GM23338 (cell line): ENCODE results near the gene CENPX. TPM values are rescaled to one million over a fixed set of nuclear protein-coding genes. Genes with fewer than 3 reads are reported as not detected.

ENCODE experiments used
- ATAC-seq: fragments of 200-7000 bp; cut with Tn5 transposase; 3 replicates; pipeline ENCODE4 v1.9.1; 2020
- DNase-seq: peaks from one replicate; pipeline ENCODE4 v3.0.0-alpha.2; 2015; ENCODE audit warnings: low spot score
- H2AFZ ChIP-seq: fragments of 200-600 bp; sonication (generic); 2 replicates; pipeline ENCODE4 v1.8.0; 2016; ENCODE audit warnings: antibody characterized with exemption, mild to moderate bottlenecking, moderate library complexity
- H3F3A ChIP-seq: fragments of 200-600 bp; sonication (generic); replicated peaks from 2 replicates; pipeline ENCODE4 v1.8.0; 2017; ENCODE audit warnings: antibody characterized with exemption, mixed run types, low read depth
- H3K27ac ChIP-seq: fragments of 200-600 bp; sonication (generic); 2 replicates; pipeline ENCODE4 v1.6.1; 2016; ENCODE audit warnings: low read depth
- H3K27me3 ChIP-seq: fragments of 200-600 bp; sonication (generic); 2 replicates; pipeline ENCODE4 v1.8.0; 2016; ENCODE audit warnings: mild to moderate bottlenecking, mixed run types, moderate library complexity; ENCODE audit not compliant: insufficient read depth
- H3K36me3 ChIP-seq: fragments of 200-600 bp; sonication (generic); 2 replicates; pipeline ENCODE4 v1.8.0; 2016; ENCODE audit warnings: mild to moderate bottlenecking; ENCODE audit not compliant: insufficient read depth
- H3K4me1 ChIP-seq: fragments of 200-600 bp; sonication (generic); 2 replicates; pipeline ENCODE4 v1.8.0; 2016; ENCODE audit warnings: mild to moderate bottlenecking, moderate library complexity; ENCODE audit not compliant: insufficient read depth
- H3K4me2 ChIP-seq: fragments of 200-600 bp; sonication (generic); 2 replicates; pipeline ENCODE4 v1.7.1; 2017; ENCODE audit warnings: mixed run types
- H3K4me3 ChIP-seq: fragments of 200-600 bp; sonication (generic); 2 replicates; pipeline ENCODE4 v1.6.1; 2016; ENCODE audit warnings: mixed run types
- H3K79me2 ChIP-seq: fragments of 200-600 bp; sonication (generic); replicated peaks from 2 replicates; pipeline ENCODE4 v1.8.0; 2017; ENCODE audit warnings: mild to moderate bottlenecking; ENCODE audit not compliant: insufficient read depth
- H3K9me2 ChIP-seq: fragments of 200-600 bp; sonication (generic); 2 replicates; pipeline ENCODE4 v1.8.0; 2017; ENCODE audit not compliant: insufficient read depth
- H4K20me1 ChIP-seq: fragments of 200-600 bp; sonication (generic); replicated peaks from 2 replicates; pipeline ENCODE4 v1.8.0; 2017; ENCODE audit warnings: mild to moderate bottlenecking; ENCODE audit not compliant: insufficient read depth
- H3K27ac Mint-ChIP-seq: 2 replicates; pipeline ENCODE4 v1.8.0; 2020; ENCODE audit warnings: inconsistent platforms, mild to moderate bottlenecking, moderate library complexity, mixed read lengths
- H3K27me3 Mint-ChIP-seq: 3 replicates; pipeline ENCODE4 v1.8.0; 2022; ENCODE audit warnings: low read depth, mild to moderate bottlenecking, moderate library complexity, mixed read lengths, inconsistent platforms; ENCODE audit not compliant: insufficient read depth, poor library complexity
- H3K36me3 Mint-ChIP-seq: 3 replicates; pipeline ENCODE4 v1.8.0; 2021; ENCODE audit warnings: low read depth, mild to moderate bottlenecking, inconsistent platforms, moderate library complexity, mixed read lengths
- H3K4me1 Mint-ChIP-seq: 3 replicates; pipeline ENCODE4 v1.8.0; 2020; ENCODE audit warnings: mild to moderate bottlenecking, inconsistent platforms, mixed read lengths
- H3K4me3 Mint-ChIP-seq: 3 replicates; pipeline ENCODE4 v1.8.0; 2021; ENCODE audit warnings: moderate library complexity, mild to moderate bottlenecking, inconsistent platforms, mixed read lengths
- H3K9me3 Mint-ChIP-seq: 3 replicates; pipeline ENCODE4 v1.8.0; 2020; ENCODE audit warnings: moderate library complexity, mild to moderate bottlenecking, inconsistent platforms, mixed read lengths
- EZH2 ChIP-seq: fragments of 200-600 bp; sonication (generic); IDR thresholded peaks from one replicate; pipeline ENCODE4 v1.8.0; 2017; ENCODE audit warnings: antibody characterized with exemption, mild to moderate bottlenecking, low read depth; ENCODE audit not compliant: unreplicated experiment
- REST ChIP-seq: IDR thresholded peaks from one replicate; pipeline ENCODE4 v1.6.1; 2018; ENCODE audit warnings: antibody characterized with exemption; ENCODE audit not compliant: unreplicated experiment
- ZNF114 ChIP-seq: fragments of 250-450 bp; sonication (Bioruptor Pico); IDR thresholded peaks from 2 replicates; pipeline ENCODE4 v1.5.0; 2020; ENCODE audit warnings: mild to moderate bottlenecking, moderate library complexity
- ZNF462 ChIP-seq: fragments of 250-450 bp; sonication (Bioruptor Pico); IDR thresholded peaks from 2 replicates; pipeline ENCODE4 v1.5.0; 2020; ENCODE audit warnings: mild to moderate bottlenecking, moderate library complexity
- polyA plus RNA-seq: library from polyadenylated mRNA; unstranded; fragments of >200 nt; fragmentation: Nextera tagmentation; extraction: Ambion mirVana; gene quantifications from 2 replicates; pipeline ENCODE4 v1.2.1, GENCODE V29; 2016
- total RNA-seq: library from RNA; depleted of rRNA; stranded (reverse); fragments of >200 nt; shearing (Covaris generic); gene quantifications from 2 replicates; pipeline ENCODE4 v1.2.3, GENCODE V29; 2014

CENPX gene
- total and polyA plus RNA-seq, 2 experiments from 2014 or later = 114 to 157 TPM

- no peak for TF ChIP-seq REST
Observed at GRCh38 chr17:81994593-81995462, 27.9 kb downstream of the CENPX start (continued).

- 0 out of 2 replicates have a peak, but pooled peaks cover 3% of the 10 kb centered on the region for H3F3A ChIP-seq
- Mint-ChIP-seq H3K36me3 (peaks cover 13% of the 10 kb centered on the region), H3K4me1 (peaks cover 27% of the 10 kb centered on the region), H3K27me3 (peaks cover 13% of the 10 kb centered on the region), H3K27ac (no peak overlapping the region), H3K9me3 (no peaks in the 10 kb centered on the region), H3K4me3 (no peak overlapping the region)
- ATAC-seq = no peak
- TF ChIP-seq ZNF462 (no peak), EZH2 (no peak), ZNF114 (CRISPR knock-in tag) (no peak)
- no peaks in the 10 kb centered on the region for H3K36me3 ChIP-seq
- no peak overlapping the region for H2AFZ ChIP-seq
- H3K4me3 ChIP-seq = no peak overlapping the region
- no peaks in the 10 kb centered on the region for H3K9me2 ChIP-seq
- H3K79me2 ChIP-seq = no peaks in the 10 kb centered on the region
- H3K4me1 ChIP-seq = peaks cover 11% of the 10 kb centered on the region; the same call in 1 of the 2 replicates
- peaks cover 6% of the 10 kb centered on the region for H4K20me1 ChIP-seq
- no peak for DNase-seq
- no peak overlapping the region for H3K4me2 ChIP-seq
- H3K27ac ChIP-seq = no peak overlapping the region
- no peaks in the 10 kb centered on the region for H3K27me3 ChIP-seq
Observed at GRCh38 chr17:81993729-81994592, 28.7 kb downstream of the CENPX start.
